Cardiac muscle cell (in vitro differentiated cells and primary cell): ENCODE data around the gene FNDC1. TPM values are rescaled to one million over a fixed set of nuclear protein-coding genes. Genes with fewer than 3 reads are reported as not detected.

Source experiments
- DNase-seq, 2 donors: peaks; one replicate each; pipeline versions ENCODE4 v3.0.0 to v3.0.0-alpha.2; 2010 to 2017; ENCODE audit warnings: low read depth in 1 of 2, low spot score in 1 of 2
- H3K27ac ChIP-seq: fragments of 200-600 bp; sonication (generic); 2 replicates; pipeline ENCODE4 v1.5.1; 2016
- H3K27me3 ChIP-seq: fragments of 200-600 bp; sonication (generic); 2 replicates; pipeline ENCODE4 v1.6.0; 2016; ENCODE audit warnings: control low read depth
- H3K36me3 ChIP-seq: fragments of 200-600 bp; sonication (generic); 2 replicates; pipeline ENCODE4 v1.5.1; 2016; ENCODE audit warnings: control low read depth
- H3K4me1 ChIP-seq: fragments of 200-600 bp; sonication (generic); 2 replicates; pipeline ENCODE4 v1.8.1; 2017; ENCODE audit warnings: low read depth, mild to moderate bottlenecking, mixed run types
- H3K4me3 ChIP-seq: fragments of 200-600 bp; sonication (generic); 2 replicates; pipeline ENCODE4 v1.5.1; 2016; ENCODE audit warnings: mild to moderate bottlenecking
- H3K9me3 ChIP-seq: fragments of 200-600 bp; sonication (generic); 2 replicates; pipeline ENCODE4 v1.5.1; 2017; ENCODE audit warnings: low read depth, mild to moderate bottlenecking, control low read depth
- polyA plus RNA-seq: library from polyadenylated mRNA; unstranded; fragments of >200 nt; fragmentation: Nextera tagmentation; extraction: Ambion mirVana; gene quantifications from 2 replicates; pipeline ENCODE4 v1.2.1, GENCODE V29; 2016
- total RNA-seq: library from RNA; depleted of rRNA; stranded (reverse); fragments of >200 nt; gene quantifications from 2 replicates; pipeline ENCODE4 v1.2.3, GENCODE V29; 2016
- TF ChIP-seq, protein P1 (sequence below): IDR thresholded peaks from 2 replicates; pipeline ENCODE4 v1.5.1; 2012; ENCODE audit warnings: low read depth, mild to moderate bottlenecking, low read length

FNDC1 gene
- total and polyA plus RNA-seq, 2 experiments from 2014 or later: 0.30 TPM; not detected in 1

DNA sequence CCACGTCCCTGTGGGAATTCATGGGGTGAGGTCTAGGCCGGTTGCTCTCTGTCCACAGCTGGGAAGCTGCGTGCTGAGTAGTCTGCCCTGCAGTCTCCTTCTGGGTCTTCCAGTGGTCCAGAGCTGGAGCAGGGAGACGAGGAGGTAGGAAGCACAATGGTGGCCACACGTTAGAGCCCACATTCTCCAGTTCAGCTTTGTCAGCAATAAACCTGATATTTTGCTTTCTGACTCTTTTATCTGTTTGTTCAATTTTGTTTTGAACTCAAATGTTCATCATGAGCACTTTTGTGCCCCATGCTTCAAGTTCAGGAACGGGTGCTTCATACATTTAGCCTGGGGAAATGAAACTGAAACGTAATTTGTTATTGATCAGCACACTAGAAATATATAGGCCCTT is 21.3 kb downstream of the FNDC1 start:
- Histone ChIP-seq H3K27ac (no peak overlapping the region), H3K27me3 (no peaks in the 10 kb centered on the region), H3K4me1 (no peaks in the 10 kb centered on the region), H3K4me3 (no peak overlapping the region), H3K36me3 (no peaks in the 10 kb centered on the region), H3K9me3 (no peaks in the 10 kb centered on the region)
- TF ChIP-seq, protein P1, sequence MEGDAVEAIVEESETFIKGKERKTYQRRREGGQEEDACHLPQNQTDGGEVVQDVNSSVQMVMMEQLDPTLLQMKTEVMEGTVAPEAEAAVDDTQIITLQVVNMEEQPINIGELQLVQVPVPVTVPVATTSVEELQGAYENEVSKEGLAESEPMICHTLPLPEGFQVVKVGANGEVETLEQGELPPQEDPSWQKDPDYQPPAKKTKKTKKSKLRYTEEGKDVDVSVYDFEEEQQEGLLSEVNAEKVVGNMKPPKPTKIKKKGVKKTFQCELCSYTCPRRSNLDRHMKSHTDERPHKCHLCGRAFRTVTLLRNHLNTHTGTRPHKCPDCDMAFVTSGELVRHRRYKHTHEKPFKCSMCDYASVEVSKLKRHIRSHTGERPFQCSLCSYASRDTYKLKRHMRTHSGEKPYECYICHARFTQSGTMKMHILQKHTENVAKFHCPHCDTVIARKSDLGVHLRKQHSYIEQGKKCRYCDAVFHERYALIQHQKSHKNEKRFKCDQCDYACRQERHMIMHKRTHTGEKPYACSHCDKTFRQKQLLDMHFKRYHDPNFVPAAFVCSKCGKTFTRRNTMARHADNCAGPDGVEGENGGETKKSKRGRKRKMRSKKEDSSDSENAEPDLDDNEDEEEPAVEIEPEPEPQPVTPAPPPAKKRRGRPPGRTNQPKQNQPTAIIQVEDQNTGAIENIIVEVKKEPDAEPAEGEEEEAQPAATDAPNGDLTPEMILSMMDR: no peak
- no peak for DNase-seq

DNA sequence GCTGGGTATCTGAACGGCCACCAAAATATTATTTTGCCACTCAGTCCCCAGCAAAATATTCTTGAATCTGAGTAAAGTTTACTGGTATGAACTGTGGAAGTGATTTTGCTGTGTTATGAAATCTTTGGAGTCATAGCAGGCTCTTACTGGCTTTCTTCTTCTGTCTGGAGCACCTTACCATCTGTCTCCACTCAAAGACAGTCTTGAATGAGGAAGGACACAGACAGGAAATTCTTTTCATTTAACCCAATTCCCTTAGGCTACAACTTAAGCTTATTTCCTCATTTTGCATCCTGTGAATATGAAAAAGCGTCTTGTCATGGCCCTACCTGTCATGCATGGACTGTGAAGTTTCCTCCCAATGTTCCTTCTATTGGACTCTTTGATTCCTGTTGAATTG is 24.7 kb downstream of the FNDC1 start:
- Histone ChIP-seq H3K9me3 (no peaks in the 10 kb centered on the region), H3K4me1 (no peaks in the 10 kb centered on the region), H3K27me3 (no peaks in the 10 kb centered on the region), H3K27ac (no peak overlapping the region), H3K4me3 (no peak overlapping the region), H3K36me3 (no peaks in the 10 kb centered on the region)
- peak in 1 of 2 donors; percentile 36 for DNase-seq
- TF ChIP-seq, protein P1: no peak

DNA sequence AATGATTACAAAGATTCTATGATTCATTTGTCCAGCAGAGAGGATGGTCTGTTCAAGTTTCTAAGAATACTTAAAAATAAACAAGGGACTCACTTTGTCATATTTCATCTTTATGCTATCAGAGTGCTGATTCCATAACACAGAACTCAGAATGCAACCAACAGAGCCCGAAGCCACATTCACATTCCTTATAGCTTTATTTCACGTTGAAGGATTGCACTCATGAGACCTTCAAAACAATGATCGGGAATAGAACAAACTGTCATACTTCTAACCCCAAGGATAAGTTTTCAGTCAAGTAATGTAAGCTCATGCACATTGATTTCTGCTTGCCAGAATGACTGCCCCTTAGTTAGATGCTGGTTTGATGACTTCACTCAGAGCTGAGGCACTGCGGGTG is 25.2 kb downstream of the FNDC1 start:
- no peak for DNase-seq
- no peaks in the 10 kb centered on the region for H3K27me3 ChIP-seq
- H3K4me3 ChIP-seq: no peak overlapping the region
- H3K27ac ChIP-seq: no peak overlapping the region
- no peaks in the 10 kb centered on the region for H3K36me3 ChIP-seq
- H3K4me1 ChIP-seq: no peaks in the 10 kb centered on the region
- TF ChIP-seq, protein P1: no peak
- no peaks in the 10 kb centered on the region for H3K9me3 ChIP-seq

DNA sequence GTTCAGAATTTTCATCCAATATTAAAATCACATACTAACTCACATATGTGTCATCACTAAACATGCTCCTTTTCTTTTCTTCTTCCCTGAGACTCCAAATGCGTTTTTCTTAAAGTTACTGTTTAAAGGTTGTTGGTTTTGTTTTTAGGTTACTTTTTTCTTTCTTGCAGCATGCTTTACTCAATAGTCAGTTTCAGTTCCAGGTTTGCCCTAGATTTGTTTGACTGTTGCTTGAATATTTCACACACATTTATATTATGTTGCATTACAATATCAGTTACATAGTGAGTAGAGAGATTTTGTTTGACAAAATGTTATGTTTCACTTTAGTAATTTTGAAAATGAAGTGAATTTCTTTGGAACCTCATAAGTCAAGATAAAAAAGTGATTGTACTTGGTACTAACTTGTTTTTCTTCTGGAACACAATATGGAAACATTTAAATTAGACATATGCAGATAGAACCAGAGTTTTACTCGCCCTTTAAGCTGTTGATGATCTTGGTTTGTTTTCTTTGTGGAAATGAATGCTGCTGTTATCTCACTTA is 27.3 kb downstream of the FNDC1 start:
- H3K36me3 ChIP-seq: no peaks in the 10 kb centered on the region
- DNase-seq: no peak
- no peaks in the 10 kb centered on the region for H3K4me1 ChIP-seq
- no peaks in the 10 kb centered on the region for H3K27me3 ChIP-seq
- TF ChIP-seq, protein P1: no peak
- H3K9me3 ChIP-seq: no peaks in the 10 kb centered on the region
- no peak overlapping the region for H3K27ac ChIP-seq
- no peak overlapping the region for H3K4me3 ChIP-seq

DNA sequence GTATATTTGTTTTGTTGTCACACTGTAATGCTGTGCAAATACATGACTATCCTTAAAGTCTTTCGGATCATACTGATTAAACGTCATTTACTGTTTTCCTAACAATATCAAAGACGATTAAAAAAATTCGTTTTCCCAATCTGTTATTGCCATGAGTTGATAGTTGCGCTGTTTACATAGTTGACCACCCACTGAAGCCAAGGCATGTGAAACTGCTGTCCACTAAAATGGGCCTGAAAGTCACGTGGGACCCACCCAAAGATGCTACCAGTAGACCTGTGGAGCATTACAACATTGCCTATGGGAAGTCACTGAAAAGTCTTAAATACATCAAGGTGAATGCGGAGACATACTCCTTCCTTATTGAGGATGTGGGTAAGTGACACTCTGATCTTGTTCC is 28.1 kb downstream of the FNDC1 start:
- H3K9me3 ChIP-seq: no peaks in the 10 kb centered on the region
- H3K36me3 ChIP-seq: no peaks in the 10 kb centered on the region
- TF ChIP-seq, protein P1: no peak
- DNase-seq: no peak
- H3K27me3 ChIP-seq: no peaks in the 10 kb centered on the region
- no peaks in the 10 kb centered on the region for H3K4me1 ChIP-seq
- H3K27ac ChIP-seq: no peak overlapping the region
- H3K4me3 ChIP-seq: no peak overlapping the region

DNA sequence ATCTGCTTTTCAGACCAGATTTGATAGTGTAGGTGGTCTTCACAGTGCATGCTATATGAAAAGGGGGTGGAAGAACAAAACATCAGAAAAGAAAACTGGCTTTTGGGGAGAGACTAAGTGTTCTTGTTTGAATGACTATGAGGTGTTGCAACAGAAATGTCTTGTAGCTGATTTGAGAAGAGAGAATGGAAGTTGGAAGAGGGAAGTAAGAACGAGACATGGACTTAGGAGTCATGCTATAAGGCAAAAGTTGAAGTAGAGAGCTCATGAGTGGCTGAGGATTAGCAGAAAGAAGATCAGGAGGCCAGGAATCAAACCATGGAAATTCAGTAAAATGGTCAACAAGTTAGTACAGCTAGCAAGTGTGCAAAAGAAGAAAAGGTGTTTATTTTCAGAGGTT is 32.1 kb downstream of the FNDC1 start:
- Histone ChIP-seq H3K9me3 (no peaks in the 10 kb centered on the region), H3K4me1 (no peaks in the 10 kb centered on the region), H3K36me3 (no peaks in the 10 kb centered on the region), H3K4me3 (no peak overlapping the region), H3K27me3 (no peaks in the 10 kb centered on the region), H3K27ac (no peak overlapping the region)
- DNase-seq: no peak
- TF ChIP-seq, protein P1: no peak
